HCT116 (cell line): ENCODE measurements around the gene TNRC6B.

Experiments
- CBX3 ChIP-seq: IDR thresholded peaks from 2 replicates; pipeline ENCODE4 v1.6.1; 2012; ENCODE audit warnings: low read depth
- EZH2 ChIP-seq: fragments of 200-600 bp; sonication (generic); IDR thresholded peaks from 2 replicates; pipeline ENCODE4 v1.6.1; 2017; ENCODE audit warnings: antibody characterized with exemption, mixed run types
- EZH2phosphoT487 ChIP-seq: fragments of 200-600 bp; IDR thresholded peaks from 2 replicates; pipeline ENCODE4 v1.6.1; 2018; ENCODE audit warnings: antibody characterized with exemption, borderline replicate concordance
- POLR2A ChIP-seq: IDR thresholded peaks from 2 replicates; pipeline ENCODE4 v1.7.0; 2011; ENCODE audit warnings: borderline replicate concordance; ENCODE audit not compliant: insufficient read depth, insufficient read length; ENCODE audit errors: extremely low read depth
- POLR2AphosphoS5 ChIP-seq: IDR thresholded peaks from 2 replicates; pipeline ENCODE4 v1.6.1; 2011; ENCODE audit warnings: mild to moderate bottlenecking, low read depth, low read length, moderate library complexity
- SP1 ChIP-seq: IDR thresholded peaks from 2 replicates; pipeline ENCODE4 v1.6.1; 2012; ENCODE audit warnings: low read depth
- SRF ChIP-seq: IDR thresholded peaks from 2 replicates; pipeline ENCODE4 v1.6.1; 2012; ENCODE audit warnings: low read depth
- TCF7L2 ChIP-seq: IDR thresholded peaks from 2 replicates; pipeline ENCODE4 v1.7.0; 2011; ENCODE audit warnings: borderline replicate concordance, inconsistent platforms; ENCODE audit not compliant: insufficient read depth, insufficient read length; ENCODE audit errors: extremely low read depth
- TF ChIP-seq, protein P1 (sequence below): IDR thresholded peaks from 2 replicates; pipeline ENCODE4 v1.6.1; 2012
- TF ChIP-seq, protein P2 (sequence below), 3 experiments: fragments of 200-600 bp in 1 of 3; sonication (generic) in 1 of 3; IDR thresholded peaks in 2 of 3; conservative IDR thresholded peaks in 1 of 3; 2 replicates each; pipeline ENCODE4 v1.5.1; 2012 to 2017; ENCODE audit warnings: low read depth in 2 of 3, low read length in 2 of 3, antibody characterized with exemption in 1 of 3, borderline replicate concordance in 1 of 3, control low read depth in 1 of 3, mild to moderate bottlenecking in 1 of 3, mixed read lengths in 1 of 3, mixed run types in 1 of 3, moderate library complexity in 1 of 3; ENCODE audit not compliant: insufficient read depth in 1 of 3
- TF ChIP-seq, protein P3 (sequence below): IDR thresholded peaks from 2 replicates; pipeline ENCODE4 v1.6.1; 2012

DNA sequence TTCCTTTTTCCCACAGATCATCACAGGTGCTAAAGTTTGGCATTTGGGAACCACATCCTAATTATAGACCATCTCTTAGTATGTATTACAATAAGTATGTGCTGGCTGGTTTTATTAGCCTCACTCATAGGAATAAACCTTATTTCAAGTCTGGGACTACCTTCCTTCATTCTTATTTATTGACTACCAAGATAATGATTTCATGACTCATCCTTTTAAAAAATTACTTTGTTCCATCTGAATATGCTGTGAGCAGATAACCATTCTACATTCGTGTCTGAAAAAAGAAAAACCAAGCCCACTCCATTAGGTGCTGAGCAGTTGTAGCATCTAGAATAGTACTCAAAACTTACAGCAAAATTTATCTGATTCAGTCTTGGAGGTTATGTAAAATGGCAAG is 12.3 kb downstream of the TNRC6B start:
- no peak for TF ChIP-seq POLR2A
- TF ChIP-seq, protein P1, sequence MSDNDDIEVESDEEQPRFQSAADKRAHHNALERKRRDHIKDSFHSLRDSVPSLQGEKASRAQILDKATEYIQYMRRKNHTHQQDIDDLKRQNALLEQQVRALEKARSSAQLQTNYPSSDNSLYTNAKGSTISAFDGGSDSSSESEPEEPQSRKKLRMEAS: no peak
- TF ChIP-seq, protein P2, sequence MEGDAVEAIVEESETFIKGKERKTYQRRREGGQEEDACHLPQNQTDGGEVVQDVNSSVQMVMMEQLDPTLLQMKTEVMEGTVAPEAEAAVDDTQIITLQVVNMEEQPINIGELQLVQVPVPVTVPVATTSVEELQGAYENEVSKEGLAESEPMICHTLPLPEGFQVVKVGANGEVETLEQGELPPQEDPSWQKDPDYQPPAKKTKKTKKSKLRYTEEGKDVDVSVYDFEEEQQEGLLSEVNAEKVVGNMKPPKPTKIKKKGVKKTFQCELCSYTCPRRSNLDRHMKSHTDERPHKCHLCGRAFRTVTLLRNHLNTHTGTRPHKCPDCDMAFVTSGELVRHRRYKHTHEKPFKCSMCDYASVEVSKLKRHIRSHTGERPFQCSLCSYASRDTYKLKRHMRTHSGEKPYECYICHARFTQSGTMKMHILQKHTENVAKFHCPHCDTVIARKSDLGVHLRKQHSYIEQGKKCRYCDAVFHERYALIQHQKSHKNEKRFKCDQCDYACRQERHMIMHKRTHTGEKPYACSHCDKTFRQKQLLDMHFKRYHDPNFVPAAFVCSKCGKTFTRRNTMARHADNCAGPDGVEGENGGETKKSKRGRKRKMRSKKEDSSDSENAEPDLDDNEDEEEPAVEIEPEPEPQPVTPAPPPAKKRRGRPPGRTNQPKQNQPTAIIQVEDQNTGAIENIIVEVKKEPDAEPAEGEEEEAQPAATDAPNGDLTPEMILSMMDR (IDR thresholded peaks at IDR 0.05 in 2 of 3, conservative IDR thresholded peaks at IDR 0.05 in 1 of 3; ENCODE audit: borderline replicate concordance in 1 of 3, insufficient read depth in 1 of 3, low read depth in 2 of 3, low read length in 2 of 3): no peak
- TF ChIP-seq, protein P3, sequence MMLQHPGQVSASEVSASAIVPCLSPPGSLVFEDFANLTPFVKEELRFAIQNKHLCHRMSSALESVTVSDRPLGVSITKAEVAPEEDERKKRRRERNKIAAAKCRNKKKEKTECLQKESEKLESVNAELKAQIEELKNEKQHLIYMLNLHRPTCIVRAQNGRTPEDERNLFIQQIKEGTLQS: no peak
- TF ChIP-seq EZH2phosphoT487: no peak
- no peak for TF ChIP-seq CBX3
- no peak for TF ChIP-seq SRF
- TF ChIP-seq TCF7L2: no peak
- TF ChIP-seq EZH2: no peak
- no peak for TF ChIP-seq POLR2AphosphoS5
- TF ChIP-seq SP1: no peak
